ENCODE data around the gene BCHE.
"Not testable (repeated sequence)": the region's sequence is repeated elsewhere in the genome, so short reads cannot be mapped to it uniquely, and the experiment has no call there.

The BCHE gene

DNA sequence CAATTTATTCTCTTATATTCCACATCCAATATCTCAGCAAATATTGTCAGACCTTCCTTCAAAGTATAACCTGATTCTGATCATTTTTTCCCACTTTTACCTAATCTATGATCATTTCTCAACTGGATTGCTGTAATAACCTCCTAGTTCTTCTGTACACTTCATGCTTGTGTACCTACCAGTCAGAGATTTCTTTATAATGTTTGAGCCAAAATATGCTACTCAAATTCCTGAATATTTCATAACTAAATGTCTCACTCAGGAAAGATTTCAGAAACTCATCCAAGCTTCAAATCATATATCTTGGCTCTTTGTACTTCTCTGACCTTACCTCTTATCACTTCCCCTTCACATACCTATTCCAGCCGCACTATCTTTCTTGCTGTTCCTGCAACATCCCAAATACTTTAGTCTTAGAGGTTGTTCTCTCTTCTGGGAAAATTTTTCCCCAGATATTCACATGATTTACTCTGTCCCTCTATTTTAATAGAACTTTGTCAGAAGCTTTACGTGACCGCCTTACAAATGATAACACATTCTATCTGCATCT, 20.0 kb downstream of the BCHE start:
- TF ChIP-seq, protein P1, sequence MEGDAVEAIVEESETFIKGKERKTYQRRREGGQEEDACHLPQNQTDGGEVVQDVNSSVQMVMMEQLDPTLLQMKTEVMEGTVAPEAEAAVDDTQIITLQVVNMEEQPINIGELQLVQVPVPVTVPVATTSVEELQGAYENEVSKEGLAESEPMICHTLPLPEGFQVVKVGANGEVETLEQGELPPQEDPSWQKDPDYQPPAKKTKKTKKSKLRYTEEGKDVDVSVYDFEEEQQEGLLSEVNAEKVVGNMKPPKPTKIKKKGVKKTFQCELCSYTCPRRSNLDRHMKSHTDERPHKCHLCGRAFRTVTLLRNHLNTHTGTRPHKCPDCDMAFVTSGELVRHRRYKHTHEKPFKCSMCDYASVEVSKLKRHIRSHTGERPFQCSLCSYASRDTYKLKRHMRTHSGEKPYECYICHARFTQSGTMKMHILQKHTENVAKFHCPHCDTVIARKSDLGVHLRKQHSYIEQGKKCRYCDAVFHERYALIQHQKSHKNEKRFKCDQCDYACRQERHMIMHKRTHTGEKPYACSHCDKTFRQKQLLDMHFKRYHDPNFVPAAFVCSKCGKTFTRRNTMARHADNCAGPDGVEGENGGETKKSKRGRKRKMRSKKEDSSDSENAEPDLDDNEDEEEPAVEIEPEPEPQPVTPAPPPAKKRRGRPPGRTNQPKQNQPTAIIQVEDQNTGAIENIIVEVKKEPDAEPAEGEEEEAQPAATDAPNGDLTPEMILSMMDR (IDR thresholded peaks at IDR 0.05), result no peak
- H3K27me3 ChIP-seq, result no peaks in the 10 kb centered on the region
- H3K9me3 ChIP-seq, result no peaks in the 10 kb centered on the region
- H3K27ac ChIP-seq, result no peak overlapping the region
- intact Hi-C loops (cut with DNase I; ENCODE audit: low total_unique reads), result no loop called here
- DNase-seq, result no peak
- H3K36me3 ChIP-seq, result no peaks in the 10 kb centered on the region
- H3K4me1 ChIP-seq, result no peaks in the 10 kb centered on the region
- no peak overlapping the region for H3K4me3 ChIP-seq

DNA sequence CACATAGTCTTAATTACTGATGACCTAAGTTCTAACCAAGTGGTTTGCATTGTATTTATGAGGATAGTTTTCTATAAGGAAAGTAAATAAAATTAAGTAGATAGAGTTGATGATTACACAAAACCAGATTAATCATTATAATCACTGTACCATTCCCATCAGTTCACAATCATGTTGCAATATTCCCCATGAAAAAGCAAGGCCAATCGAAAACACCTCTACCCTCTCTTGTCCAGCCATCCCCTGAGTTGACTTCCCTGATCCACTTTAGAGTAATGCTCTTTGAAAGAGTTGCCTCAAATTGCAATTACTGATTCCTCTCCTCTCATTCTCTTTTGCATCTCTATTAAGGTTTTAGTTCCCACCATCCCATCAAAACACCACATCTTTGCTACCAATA, 21.0 kb downstream of the BCHE start:
- no peak overlapping the region for H3K27ac ChIP-seq
- intact Hi-C loops (cut with DNase I; ENCODE audit: low total_unique reads), result no loop called here
- TF ChIP-seq, protein P1 (IDR thresholded peaks at IDR 0.05), result no peak

DNA sequence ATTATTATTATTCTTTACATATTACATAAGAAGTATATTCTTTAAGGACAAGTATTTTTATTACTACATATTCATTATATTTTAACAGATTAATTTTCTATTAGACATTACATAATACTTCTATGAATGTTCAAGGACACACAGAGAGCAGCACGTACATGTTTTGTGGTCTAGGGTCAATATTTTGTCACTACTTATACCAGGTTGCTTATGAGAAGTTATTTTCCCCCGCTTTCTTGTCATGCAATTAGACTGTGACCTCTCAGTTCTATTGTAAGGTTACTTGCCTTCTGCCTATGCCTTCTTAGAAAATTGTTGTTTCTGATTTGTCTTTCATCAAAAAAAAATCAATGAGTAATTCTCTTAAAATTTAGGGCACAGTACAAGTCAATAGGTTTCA, 21.5 kb downstream of the BCHE start:
- Histone ChIP-seq H3K9me3 (no peaks in the 10 kb centered on the region), H3K4me1 (no peaks in the 10 kb centered on the region)

More for the DNA sequence above, 21.0 kb downstream of the BCHE start:
- H3K27me3 ChIP-seq, result no peaks in the 10 kb centered on the region
- no peak for DNase-seq
- H3K36me3 ChIP-seq, result no peaks in the 10 kb centered on the region
- H3K4me1 ChIP-seq, result no peaks in the 10 kb centered on the region
- H3K4me3 ChIP-seq, result no peak overlapping the region
- H3K9me3 ChIP-seq, result no peaks in the 10 kb centered on the region

DNA sequence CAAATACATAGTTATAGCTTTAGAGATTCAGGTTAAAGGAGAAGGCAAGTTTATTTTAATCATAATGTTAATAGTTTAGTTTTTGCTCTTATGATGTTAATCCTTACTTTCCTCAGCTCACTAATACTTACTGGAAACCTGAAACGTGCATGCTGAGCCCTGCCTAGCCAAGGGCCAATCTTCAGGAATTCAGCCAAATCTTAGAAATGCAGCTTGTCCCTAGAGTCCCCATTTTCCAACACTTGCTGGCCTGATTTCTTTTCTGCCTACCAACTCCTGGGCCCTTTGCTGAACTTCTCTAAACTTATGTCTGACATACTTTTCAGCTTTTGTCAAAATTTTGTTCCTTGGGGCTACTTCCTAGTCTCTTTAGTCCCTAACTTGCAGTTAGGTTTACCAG, 22.8 kb downstream of the BCHE start:
- TF ChIP-seq, protein P1 (IDR thresholded peaks at IDR 0.05), result no peak
- no peak overlapping the region for H3K27ac ChIP-seq
- no peak for DNase-seq

More for the DNA sequence above, 21.5 kb downstream of the BCHE start:
- Histone ChIP-seq H3K27ac (no peak overlapping the region), H3K4me3 (no peak overlapping the region), H3K36me3 (no peaks in the 10 kb centered on the region), H3K27me3 (no peaks in the 10 kb centered on the region)
- TF ChIP-seq, protein P1 (IDR thresholded peaks at IDR 0.05), result no peak
- intact Hi-C loops (cut with DNase I; ENCODE audit: low total_unique reads), result no loop called here
- DNase-seq, result no peak

DNA sequence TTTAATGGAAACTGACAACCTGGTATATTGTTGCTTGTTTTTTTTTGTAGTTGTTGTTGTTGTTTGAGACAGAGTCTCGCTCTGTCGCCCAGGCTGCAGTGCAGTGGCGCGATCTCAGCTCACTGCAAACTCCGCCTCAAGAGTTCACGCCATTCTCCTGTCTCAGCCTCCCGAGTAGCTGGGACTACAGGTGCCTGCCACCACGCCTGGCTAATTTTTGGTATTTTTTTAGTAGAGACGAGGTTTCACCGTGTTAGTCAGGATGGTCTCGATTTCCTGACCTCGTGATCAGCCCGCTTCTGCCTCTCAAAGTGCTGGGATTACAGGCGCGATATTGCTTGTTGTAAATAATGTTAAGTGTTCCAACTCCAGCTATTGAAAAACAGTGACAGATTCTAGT, 29.3 kb downstream of the BCHE start:
- H3K4me1 ChIP-seq, H3K36me3 ChIP-seq: not testable (repeated sequence)

More for the DNA sequence above, 22.8 kb downstream of the BCHE start:
- no peaks in the 10 kb centered on the region for H3K4me1 ChIP-seq
- H3K27me3 ChIP-seq, result no peaks in the 10 kb centered on the region
- H3K36me3 ChIP-seq, result no peaks in the 10 kb centered on the region
- no peaks in the 10 kb centered on the region for H3K9me3 ChIP-seq
- intact Hi-C loops (cut with DNase I; ENCODE audit: low total_unique reads), result no loop called here
- no peak overlapping the region for H3K4me3 ChIP-seq

DNA sequence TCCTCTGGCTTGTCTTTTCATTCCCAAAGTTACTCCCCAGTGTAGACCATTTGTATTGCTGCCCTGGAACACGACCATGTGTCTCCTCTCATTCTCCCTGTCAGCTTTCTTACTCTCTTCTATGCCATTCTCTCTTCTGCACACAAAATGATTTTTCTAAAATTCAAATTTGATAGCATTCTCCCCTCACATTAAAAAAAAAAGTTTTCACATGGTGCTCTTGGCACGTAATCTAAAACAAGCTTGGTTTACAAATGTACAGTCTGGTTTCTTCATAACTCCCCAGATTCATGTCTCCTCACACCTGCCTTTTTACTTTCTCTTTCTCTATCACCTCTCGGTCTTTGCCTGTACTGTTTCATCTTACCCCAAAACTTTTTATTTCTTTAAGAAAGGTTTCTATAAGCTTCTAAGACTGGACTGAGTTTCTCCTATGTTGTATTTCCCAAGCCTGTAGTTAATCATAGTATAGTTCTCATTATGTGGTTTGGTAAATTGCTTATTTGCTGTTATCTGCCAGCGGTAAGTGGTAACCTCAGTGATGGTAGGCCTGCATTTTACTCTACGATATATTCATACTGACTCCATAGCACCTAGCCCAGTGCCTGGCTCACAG, 31.2 kb downstream of the BCHE start:
- H3K27ac ChIP-seq, result no peak overlapping the region

More for the DNA sequence above, 29.3 kb downstream of the BCHE start:
- intact Hi-C loops (cut with DNase I; ENCODE audit: low total_unique reads); H3K9me3 ChIP-seq; H3K27me3 ChIP-seq; H3K27ac ChIP-seq; H3K4me3 ChIP-seq; DNase-seq: not testable (repeated sequence)

More for the DNA sequence above, 31.2 kb downstream of the BCHE start:
- intact Hi-C loops (cut with DNase I; ENCODE audit: low total_unique reads), result no loop called here
- no peak for DNase-seq
- Histone ChIP-seq H3K36me3 (no peaks in the 10 kb centered on the region), H3K9me3 (no peaks in the 10 kb centered on the region), H3K4me1 (no peaks in the 10 kb centered on the region), H3K27me3 (no peaks in the 10 kb centered on the region), H3K4me3 (no peak overlapping the region)
- TF ChIP-seq, protein P1 (IDR thresholded peaks at IDR 0.05), result no peak
